Ascending aorta (tissue), 2 donors: ENCODE results near the gene NF1. TPM values are rescaled to one million over a fixed set of nuclear protein-coding genes. Genes with fewer than 3 reads are reported as not detected.

ENCODE experiments used
- DNase-seq, 2 donors: peaks; one replicate each; pipeline ENCODE4 v3.0.0-alpha.2; 2019; ENCODE audit warnings: low spot score in 2 of 2
- H3K27ac ChIP-seq, 2 donors: fragments of 200-600 bp; sonication (generic); one replicate each; pipeline ENCODE4 v1.5.1; 2016 to 2017; ENCODE audit warnings: mild to moderate bottlenecking in 1 of 2
- H3K27me3 ChIP-seq: fragments of 200-600 bp; sonication (generic); one replicate; pipeline ENCODE4 v1.5.1; 2017
- H3K36me3 ChIP-seq, 2 donors: fragments of 200-600 bp; sonication (generic); one replicate each; pipeline ENCODE4 v1.5.1; 2016
- H3K4me1 ChIP-seq, 2 donors: fragments of 200-600 bp; sonication (generic); one replicate each; pipeline ENCODE4 v1.5.1; 2016 to 2017; ENCODE audit warnings: mild to moderate bottlenecking in 1 of 2
- H3K4me3 ChIP-seq, 2 donors: fragments of 200-600 bp; sonication (generic); one replicate each; pipeline ENCODE4 v1.5.1; 2016 to 2017; ENCODE audit warnings: mild to moderate bottlenecking in 1 of 2
- H3K9me3 ChIP-seq, 2 donors: fragments of 200-600 bp; sonication (generic); one replicate each; pipeline ENCODE4 v1.5.1; 2016
- CTCF ChIP-seq, 3 experiments: fragments of 200-600 bp in 2 of 3; fragments of 450-650 bp in 1 of 3; sonication (generic) in 2 of 3; IDR thresholded peaks; one replicate each; pipeline ENCODE4 v1.5.1; 2016 to 2019; ENCODE audit warnings: antibody characterized with exemption in 3 of 3, mild to moderate bottlenecking in 1 of 3, moderate library complexity in 1 of 3
- intact Hi-C: fragments of 100-400 bp; cut with DNase I; formaldehyde crosslinking; loops from one replicate; pipeline ENCODE4 v1.15.1; 2023
- total RNA-seq: library from RNA; depleted of rRNA; stranded (reverse); fragments of >200 nt; gene quantifications from one replicate; pipeline ENCODE4 v1.1.0, GENCODE V29; 2016

NF1 gene
- total RNA-seq, 1 donor from 2014 or later = 25.0 TPM

DNA sequence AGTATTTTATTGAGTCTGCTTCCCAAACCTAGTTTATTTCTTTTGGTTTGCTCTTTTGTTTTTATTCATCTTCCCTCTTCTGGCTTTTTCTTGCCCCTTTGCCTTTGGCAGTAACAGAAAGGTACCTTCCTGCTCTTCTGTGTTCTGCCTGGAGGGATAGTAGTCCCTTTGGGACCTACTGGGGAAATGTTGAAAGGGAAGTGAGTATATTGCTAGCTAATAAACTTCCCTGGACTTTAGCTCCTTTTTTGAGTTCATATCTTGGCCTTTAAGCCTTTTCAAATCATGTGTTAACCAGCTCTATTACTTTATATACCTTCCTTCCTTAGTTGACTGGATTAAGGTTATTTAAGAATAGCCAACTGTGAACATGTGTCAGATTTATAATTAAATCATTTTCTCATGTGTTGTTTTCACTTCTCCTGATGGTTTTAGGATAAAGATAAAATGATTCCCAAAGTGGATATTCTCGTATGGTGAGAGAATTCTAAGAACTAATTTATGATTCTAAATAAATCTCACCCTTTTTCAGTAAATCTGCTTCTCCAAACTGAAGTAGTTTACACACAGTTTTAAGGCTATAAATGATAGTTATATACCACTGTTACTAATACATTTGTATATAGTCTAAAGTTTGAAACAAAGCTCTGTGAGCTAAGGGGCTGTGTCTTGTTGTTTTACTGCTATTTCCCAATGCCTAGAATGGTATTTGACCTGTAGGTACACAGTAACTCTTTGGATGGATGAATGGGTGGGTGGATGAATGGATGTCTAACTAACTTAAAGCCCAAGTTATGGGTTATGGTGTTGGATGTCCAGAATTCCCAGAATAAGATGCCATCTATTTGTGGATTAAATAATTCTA is 156.6 kb downstream of the NF1 start:
- no peak for TF ChIP-seq CTCF (IDR thresholded peaks at IDR 0.05)
- H3K27ac ChIP-seq = peak overlapping the region in 1 of 2 donors; percentile 19
- intact Hi-C loops = no loop called here
- peaks cover 0 to 3% of the 10 kb centered on the region in 2 donors for H3K4me1 ChIP-seq
- H3K36me3 ChIP-seq = peaks cover 3 to 7% of the 10 kb centered on the region in 2 donors
- no peak overlapping the region for H3K4me3 ChIP-seq
- H3K27me3 ChIP-seq = no peaks in the 10 kb centered on the region
- DNase-seq = no peak
- H3K9me3 ChIP-seq = no peaks in the 10 kb centered on the region

DNA sequence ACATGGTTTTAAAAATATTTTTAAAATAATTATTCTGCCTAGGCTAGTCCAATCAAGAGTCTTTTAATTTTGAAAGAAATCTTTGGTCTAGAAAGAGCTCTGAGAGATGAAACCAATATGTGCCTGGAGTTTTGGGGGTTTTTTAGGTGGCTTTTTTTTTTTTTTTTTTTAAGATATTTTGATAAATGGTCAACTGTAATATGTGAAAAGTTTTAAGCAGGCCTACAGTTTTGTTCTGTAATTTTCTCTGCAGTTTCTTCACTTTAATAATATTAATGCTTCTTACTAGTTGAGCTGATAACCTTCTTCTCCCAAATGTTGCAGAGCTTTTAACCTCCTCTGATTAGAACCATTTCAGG is 157.2 kb downstream of the NF1 start:
- TF ChIP-seq CTCF (IDR thresholded peaks at IDR 0.05) = no peak
- H3K9me3 ChIP-seq = no peaks in the 10 kb centered on the region
- H3K36me3 ChIP-seq = peaks cover 3 to 7% of the 10 kb centered on the region in 2 donors
- peaks cover 0 to 3% of the 10 kb centered on the region in 2 donors for H3K4me1 ChIP-seq
- no peak for DNase-seq
- no peaks in the 10 kb centered on the region for H3K27me3 ChIP-seq
- no peak overlapping the region for H3K4me3 ChIP-seq
- no peak overlapping the region for H3K27ac ChIP-seq
- intact Hi-C loops = no loop called here

DNA sequence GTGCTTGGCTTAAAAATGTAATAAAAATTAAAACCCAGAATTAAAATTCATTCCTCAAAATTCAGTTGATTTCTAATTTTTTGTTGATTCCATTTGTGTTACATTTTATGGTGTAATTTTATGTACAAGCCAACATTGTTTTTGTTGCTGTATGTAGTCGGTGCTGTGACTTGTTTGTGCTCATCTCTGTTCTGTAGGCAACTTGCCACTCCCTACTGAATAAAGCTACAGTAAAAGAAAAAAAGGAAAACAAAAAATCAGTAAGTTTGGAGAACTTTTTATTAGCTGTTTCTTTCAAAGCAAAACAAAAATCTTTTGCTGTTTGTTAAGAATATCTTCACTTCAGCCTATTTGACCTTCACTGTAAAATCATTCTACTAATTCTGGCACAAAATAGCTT is 158.0 kb downstream of the NF1 start:
- TF ChIP-seq CTCF (IDR thresholded peaks at IDR 0.05) = no peak
- no peaks in the 10 kb centered on the region for H3K27me3 ChIP-seq
- H3K27ac ChIP-seq = no peak overlapping the region
- no peak for DNase-seq
- no peaks in the 10 kb centered on the region for H3K9me3 ChIP-seq
- H3K4me3 ChIP-seq = no peak overlapping the region
- H3K4me1 ChIP-seq = peaks cover 0 to 3% of the 10 kb centered on the region in 2 donors
- H3K36me3 ChIP-seq = peaks cover 3 to 7% of the 10 kb centered on the region in 2 donors
- intact Hi-C loops = no loop called here

GRCh38 chr17:31254654-31255053 is 159.9 kb downstream of the NF1 start:
- no peak overlapping the region for H3K27ac ChIP-seq
- H3K27me3 ChIP-seq = no peaks in the 10 kb centered on the region
- peaks cover 3 to 16% of the 10 kb centered on the region in 2 donors for H3K36me3 ChIP-seq
- no peaks in the 10 kb centered on the region for H3K9me3 ChIP-seq
- TF ChIP-seq CTCF (IDR thresholded peaks at IDR 0.05) = no peak
- intact Hi-C loops = no loop called here
- no peak for DNase-seq
- peaks cover 0 to 3% of the 10 kb centered on the region in 2 donors for H3K4me1 ChIP-seq
- H3K4me3 ChIP-seq = no peak overlapping the region

GRCh38 chr17:31256936-31257335 is 162.2 kb downstream of the NF1 start:
- no peak for DNase-seq
- intact Hi-C loops = no loop called here

More at GRCh38 chr17:31256936-31257335, 162.2 kb downstream of the NF1 start:
- H3K9me3 ChIP-seq = no peaks in the 10 kb centered on the region
- no peak for TF ChIP-seq CTCF (IDR thresholded peaks at IDR 0.05)
- H3K4me3 ChIP-seq = no peak overlapping the region
- H3K4me1 ChIP-seq = no peaks in the 10 kb centered on the region
- no peak overlapping the region for H3K27ac ChIP-seq
- no peaks in the 10 kb centered on the region for H3K27me3 ChIP-seq
- H3K36me3 ChIP-seq = peaks cover 14 to 33% of the 10 kb centered on the region in 2 donors
